Measurements from ENCODE around the gene SH3PXD2A. TPM values are rescaled to one million over a fixed set of nuclear protein-coding genes. Genes with fewer than 3 reads are reported as not detected.
A peak's percentile ranks its signal among the peaks of the same experiment; 100 is the strongest.

The SH3PXD2A gene
- total and polyA plus RNA-seq, 10 of the 15 experiments (the other 5 are each of a cell fraction or from before 2014, with no cell fraction given): 0.63 to 14.0 (median 4.4) TPM

DNA sequence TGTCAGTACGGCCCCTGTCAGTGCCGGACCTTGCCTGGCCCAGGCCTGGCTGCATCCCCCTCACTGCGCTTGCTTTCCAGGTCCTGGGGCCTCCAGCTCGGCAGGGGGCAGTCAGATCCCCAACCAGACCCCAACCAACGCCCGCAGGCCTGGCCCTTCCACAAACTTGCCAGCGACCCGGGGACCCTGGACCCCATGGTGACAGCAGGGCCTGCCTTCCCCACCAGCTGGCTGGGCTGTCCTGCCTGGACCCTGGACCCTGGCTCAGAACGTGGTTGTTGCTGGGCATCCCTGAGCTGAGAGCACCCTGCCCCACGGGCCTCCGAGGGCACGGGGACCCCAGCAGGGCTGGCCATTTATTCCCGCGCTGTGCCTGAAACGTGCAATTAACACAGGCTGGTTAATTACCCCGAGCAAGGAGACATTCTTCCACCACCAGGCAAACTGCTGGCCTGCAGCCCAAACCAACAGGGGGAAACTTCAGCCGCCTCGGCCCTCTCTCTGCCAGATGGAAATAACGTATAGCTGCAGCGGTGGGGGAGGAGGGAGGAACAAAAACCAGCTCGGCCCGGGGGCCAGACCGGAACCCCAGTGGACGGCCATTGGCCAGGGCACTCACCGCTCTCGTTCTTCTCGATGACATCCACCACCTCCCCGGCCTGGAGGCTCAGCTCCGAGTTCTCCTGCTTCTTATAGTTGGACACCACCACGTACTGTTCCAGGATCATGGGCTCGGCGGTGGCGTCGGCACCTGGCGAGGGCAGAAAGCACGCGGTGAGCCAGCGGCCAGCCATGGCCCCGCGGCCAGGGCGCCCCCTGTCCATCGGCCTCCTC, 194.8 kb downstream of the SH3PXD2A start:
- TF ChIP-seq JUND (IDR thresholded peaks at IDR 0.05; ENCODE audit: low read depth, low read length) (no peak), NFXL1 (IDR thresholded peaks at IDR 0.05; ENCODE audit: borderline replicate concordance) (no peak), GABPA (IDR thresholded peaks at IDR 0.05; ENCODE audit: low read depth) (no peak), PML (IDR thresholded peaks at IDR 0.05; ENCODE audit: low read length) (no peak), ZNF217 (IDR thresholded peaks at IDR 0.05) (no peak), BHLHE40 (IDR thresholded peaks at IDR 0.05; ENCODE audit: borderline replicate concordance in 1 of 2, low read depth in 2 of 2, low read length in 1 of 2) (no peak), IRF4 (IDR thresholded peaks at IDR 0.05; ENCODE audit: low read depth, low read length) (no peak), PRDM15 (CRISPR knock-in tag; IDR thresholded peaks at IDR 0.05) (no peak), MXI1 (IDR thresholded peaks at IDR 0.05; ENCODE audit: low read depth, low read length) (no peak)
- RAD21 ChIA-PET (ENCODE audit: unreplicated experiment): interaction anchor here (1.1 to 1.8 kb wide), 2 partner anchors 18 to 25 kb away, joined by 3 to 5 read pairs; no protein-coding TSS in a partner anchor
- H3K27me3 ChIP-seq (replicated peaks in 1 of 2; ENCODE audit: control insufficient read depth in 2 of 2, insufficient read depth in 2 of 2, low read length in 1 of 2): no peaks in the 10 kb centered on the region
- SMC1A ChIA-PET (ENCODE audit: uncharacterized antibody, unreplicated experiment): no interaction called here
- no TSS peak for BruUV-seq (replicated peaks)
- H3K36me3 ChIP-seq (ENCODE audit: control insufficient read depth in 2 of 2, insufficient read depth in 2 of 2, low read length in 1 of 2): peaks cover 26 to 28% of the 10 kb centered on the region in 2 experiments; a peak in 3 of 4 replicates
- ATAC-seq: peak; percentile 39
- H3K9me3 ChIP-seq (replicated peaks; ENCODE audit: control insufficient read depth, insufficient read depth, low read length): no peaks in the 10 kb centered on the region; the same call in 2 of the 3 replicates
- intact Hi-C loops (cut with micrococcal nuclease; ENCODE audit: unreplicated experiment): no loop called here
- POLR2A ChIA-PET: no interaction called here
- peak overlapping the region; percentile 21 for H2AFZ ChIP-seq (ENCODE audit: control insufficient read depth, low read depth, low read length)
- peak overlapping the region; percentile 77 for H3K4me2 ChIP-seq (ENCODE audit: control insufficient read depth, insufficient read depth)
- FAIRE-seq: no peak
- H3K79me2 ChIP-seq (ENCODE audit: control insufficient read depth, insufficient read depth, low read length): no peaks in the 10 kb centered on the region; the same call in none of the 2 replicates
- 71% methylated on average over 41 of the region's 42 CpGs for WGBS (ENCODE audit: insufficient coverage, insufficient replicate concordance, low lambda C conversion rate, missing lambda C conversion rate)
- H3K4me1 ChIP-seq (ENCODE audit: control insufficient read depth, insufficient read depth, low read length): peaks cover 8% of the 10 kb centered on the region
- no peaks in the 10 kb centered on the region for H4K20me1 ChIP-seq (ENCODE audit: control insufficient read depth, insufficient read depth)
- H3K27ac ChIP-seq (ENCODE audit: control insufficient read depth, insufficient read depth): peak overlapping the region; percentile 50
- CTCF ChIA-PET: interaction anchor here (0.7 to 2.4 kb wide), 2 partner anchors 26 to 38 kb away, joined by 3 to 8 read pairs; no protein-coding TSS in a partner anchor
- H3K4me3 ChIP-seq: peak overlapping the region; percentile 20; the same call in 1 of the 2 replicates
- no peak for DNase-seq (ENCODE audit: low read depth, low spot score)
- peak overlapping the region; percentile 57 for H3K9ac ChIP-seq (ENCODE audit: control insufficient read depth, insufficient read depth, low read length)
- in situ Hi-C loops (cut with MboI): no loop called here

Measured in GM12878 (cell line).